Mesothelial cell of epicardium (in vitro differentiated cells): ENCODE data around the gene HTR1D. TPM values are rescaled to one million over a fixed set of nuclear protein-coding genes. Genes with fewer than 3 reads are reported as not detected.
A peak's percentile ranks its signal among the peaks of the same experiment; 100 is the strongest.
"Not testable (repeated sequence)": the region's sequence is repeated elsewhere in the genome, so short reads cannot be mapped to it uniquely, and the experiment has no call there.

Source experiments
- DNase-seq, 2 experiments: peaks; one replicate each; pipeline ENCODE4 v3.0.0; 2021; ENCODE audit warnings: low spot score in 2 of 2; ENCODE audit not compliant: unreplicated experiment in 2 of 2
- H3K27ac Mint-ChIP-seq: 2 replicates; pipeline ENCODE4 v1.8.0; 2021; ENCODE audit warnings: mixed read lengths
- H3K27me3 Mint-ChIP-seq: 2 replicates; pipeline ENCODE4 v1.8.0; 2021; ENCODE audit warnings: low read depth, mixed read lengths
- H3K36me3 Mint-ChIP-seq: 2 replicates; pipeline ENCODE4 v1.8.0; 2021; ENCODE audit warnings: mixed read lengths
- H3K4me1 Mint-ChIP-seq: 2 replicates; pipeline ENCODE4 v1.8.0; 2021; ENCODE audit warnings: mixed read lengths
- H3K4me3 Mint-ChIP-seq: 2 replicates; pipeline ENCODE4 v1.8.0; 2021; ENCODE audit warnings: mild to moderate bottlenecking, moderate library complexity, mixed read lengths
- H3K9me3 Mint-ChIP-seq: 2 replicates; pipeline ENCODE4 v1.8.0; 2021; ENCODE audit warnings: mixed read lengths
- total RNA-seq: library from RNA; stranded (reverse); gene quantifications from 3 replicates; pipeline ENCODE4 v1.2.1, GENCODE V29; 2021
- TF ChIP-seq, protein P1 (sequence below): fragments of 200-600 bp; sonication (generic); IDR thresholded peaks from one replicate; pipeline ENCODE4 v1.5.0; 2021; ENCODE audit warnings: antibody characterized with exemption; ENCODE audit not compliant: unreplicated experiment

HTR1D gene
- total RNA-seq, 1 donor from 2014 or later = 0.09 TPM

GRCh38 chr1:23239638-23240295, 22.5 kb upstream of the HTR1D start:
- Mint-ChIP-seq H3K4me1 (no peaks in the 10 kb centered on the region), H3K36me3 (no peaks in the 10 kb centered on the region), H3K27ac (no peak overlapping the region), H3K27me3 (no peaks in the 10 kb centered on the region), H3K9me3 (no peaks in the 10 kb centered on the region), H3K4me3 (no peak overlapping the region)
- TF ChIP-seq, protein P1, sequence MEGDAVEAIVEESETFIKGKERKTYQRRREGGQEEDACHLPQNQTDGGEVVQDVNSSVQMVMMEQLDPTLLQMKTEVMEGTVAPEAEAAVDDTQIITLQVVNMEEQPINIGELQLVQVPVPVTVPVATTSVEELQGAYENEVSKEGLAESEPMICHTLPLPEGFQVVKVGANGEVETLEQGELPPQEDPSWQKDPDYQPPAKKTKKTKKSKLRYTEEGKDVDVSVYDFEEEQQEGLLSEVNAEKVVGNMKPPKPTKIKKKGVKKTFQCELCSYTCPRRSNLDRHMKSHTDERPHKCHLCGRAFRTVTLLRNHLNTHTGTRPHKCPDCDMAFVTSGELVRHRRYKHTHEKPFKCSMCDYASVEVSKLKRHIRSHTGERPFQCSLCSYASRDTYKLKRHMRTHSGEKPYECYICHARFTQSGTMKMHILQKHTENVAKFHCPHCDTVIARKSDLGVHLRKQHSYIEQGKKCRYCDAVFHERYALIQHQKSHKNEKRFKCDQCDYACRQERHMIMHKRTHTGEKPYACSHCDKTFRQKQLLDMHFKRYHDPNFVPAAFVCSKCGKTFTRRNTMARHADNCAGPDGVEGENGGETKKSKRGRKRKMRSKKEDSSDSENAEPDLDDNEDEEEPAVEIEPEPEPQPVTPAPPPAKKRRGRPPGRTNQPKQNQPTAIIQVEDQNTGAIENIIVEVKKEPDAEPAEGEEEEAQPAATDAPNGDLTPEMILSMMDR = no peak
- no peak for DNase-seq

DNA sequence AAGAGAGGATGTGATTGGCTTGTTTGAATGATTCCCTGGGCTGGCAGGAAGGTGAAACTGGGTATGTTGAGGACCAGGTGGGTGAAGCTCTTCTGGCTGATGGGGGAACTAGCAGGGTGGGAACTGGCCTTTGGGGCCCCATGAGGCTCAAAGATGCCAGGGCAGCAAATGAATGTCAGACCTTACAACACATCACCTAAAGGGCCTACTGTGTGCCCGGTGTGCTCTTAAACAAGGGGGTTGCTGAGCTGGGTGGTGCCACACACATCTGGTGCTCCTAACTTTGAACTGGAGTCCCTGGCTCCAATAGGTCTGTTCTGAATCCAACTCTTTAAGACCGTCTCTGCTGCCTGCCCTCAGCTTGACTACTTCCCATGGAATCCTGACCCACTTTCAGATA, 21.3 kb upstream of the HTR1D start:
- DNase-seq = no peak
- H3K4me3 Mint-ChIP-seq = no peak overlapping the region
- no peaks in the 10 kb centered on the region for H3K4me1 Mint-ChIP-seq
- TF ChIP-seq, protein P1 = no peak
- H3K9me3 Mint-ChIP-seq = no peaks in the 10 kb centered on the region
- no peak overlapping the region for H3K27ac Mint-ChIP-seq
- H3K27me3 Mint-ChIP-seq = no peaks in the 10 kb centered on the region
- H3K36me3 Mint-ChIP-seq = no peaks in the 10 kb centered on the region

GRCh38 chr1:23237508-23237907, 20.2 kb upstream of the HTR1D start:
- DNase-seq = no peak
- Mint-ChIP-seq H3K9me3 (no peaks in the 10 kb centered on the region), H3K4me1 (no peaks in the 10 kb centered on the region), H3K27me3 (peaks cover 3% of the 10 kb centered on the region), H3K4me3 (no peak overlapping the region), H3K36me3 (no peaks in the 10 kb centered on the region), H3K27ac (no peak overlapping the region)
- TF ChIP-seq, protein P1 = no peak

GRCh38 chr1:23227806-23228205, 10.5 kb upstream of the HTR1D start:
- H3K4me3 Mint-ChIP-seq = no peak overlapping the region

GRCh38 chr1:23224739-23225648, 7.7 kb upstream of the HTR1D start:
- Mint-ChIP-seq H3K27me3 (peaks cover 13% of the 10 kb centered on the region), H3K9me3 (peaks cover 8% of the 10 kb centered on the region), H3K27ac (peak overlapping the region; percentile 85), H3K36me3 (no peaks in the 10 kb centered on the region), H3K4me3 (peak overlapping the region; percentile 15), H3K4me1 (peaks cover 8% of the 10 kb centered on the region)
- TF ChIP-seq, protein P1 = no peak
- no peak for DNase-seq

More at GRCh38 chr1:23227806-23228205, 10.5 kb upstream of the HTR1D start:
- Mint-ChIP-seq H3K27ac (no peak overlapping the region), H3K9me3 (peaks cover 8% of the 10 kb centered on the region), H3K4me1 (peaks cover 8% of the 10 kb centered on the region), H3K36me3 (no peaks in the 10 kb centered on the region), H3K27me3 (peaks cover 3% of the 10 kb centered on the region)
- no peak for DNase-seq
- TF ChIP-seq, protein P1 = no peak

DNA sequence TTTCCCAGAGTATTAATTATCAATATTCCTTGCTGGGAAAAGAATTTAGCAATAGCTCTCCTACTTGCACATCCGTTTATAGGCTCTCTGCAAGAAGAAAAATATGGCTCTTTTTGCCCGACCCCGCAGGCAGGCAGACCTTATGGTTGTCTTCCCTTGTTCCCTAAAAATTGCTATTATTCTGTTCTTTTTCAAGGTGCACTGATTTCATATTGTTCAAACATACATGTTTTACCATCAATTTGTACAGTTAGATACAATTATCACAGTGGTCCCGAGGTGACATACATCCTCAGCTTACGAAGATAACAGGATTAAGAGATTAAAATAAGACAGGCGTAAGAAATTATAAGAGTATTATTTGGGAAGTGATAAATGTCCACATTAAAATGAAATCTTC, 6.7 kb upstream of the HTR1D start:
- H3K36me3 Mint-ChIP-seq, H3K4me3 Mint-ChIP-seq, H3K4me1 Mint-ChIP-seq, H3K9me3 Mint-ChIP-seq, DNase-seq, H3K27ac Mint-ChIP-seq: not testable (repeated sequence)
- H3K27me3 Mint-ChIP-seq = peaks cover 22% of the 10 kb centered on the region

- not testable (repeated sequence) for H3K27ac Mint-ChIP-seq, H3K36me3 Mint-ChIP-seq, H3K9me3 Mint-ChIP-seq, H3K4me1 Mint-ChIP-seq, H3K4me3 Mint-ChIP-seq, DNase-seq
- H3K27me3 Mint-ChIP-seq = peaks cover 26% of the 10 kb centered on the region
Measured at GRCh38 chr1:23223490-23223951, 6.2 kb upstream of the HTR1D start.
